Measurements from ENCODE around the gene HDDC2. TPM values are rescaled to one million over a fixed set of nuclear protein-coding genes. Genes with fewer than 3 reads are reported as not detected.
A peak's percentile ranks its signal among the peaks of the same experiment; 100 is the strongest.

Gene HDDC2
- total RNA-seq, 8 experiments from 2014 or later: 53.4 to 138 (median 71.8) TPM

DNA sequence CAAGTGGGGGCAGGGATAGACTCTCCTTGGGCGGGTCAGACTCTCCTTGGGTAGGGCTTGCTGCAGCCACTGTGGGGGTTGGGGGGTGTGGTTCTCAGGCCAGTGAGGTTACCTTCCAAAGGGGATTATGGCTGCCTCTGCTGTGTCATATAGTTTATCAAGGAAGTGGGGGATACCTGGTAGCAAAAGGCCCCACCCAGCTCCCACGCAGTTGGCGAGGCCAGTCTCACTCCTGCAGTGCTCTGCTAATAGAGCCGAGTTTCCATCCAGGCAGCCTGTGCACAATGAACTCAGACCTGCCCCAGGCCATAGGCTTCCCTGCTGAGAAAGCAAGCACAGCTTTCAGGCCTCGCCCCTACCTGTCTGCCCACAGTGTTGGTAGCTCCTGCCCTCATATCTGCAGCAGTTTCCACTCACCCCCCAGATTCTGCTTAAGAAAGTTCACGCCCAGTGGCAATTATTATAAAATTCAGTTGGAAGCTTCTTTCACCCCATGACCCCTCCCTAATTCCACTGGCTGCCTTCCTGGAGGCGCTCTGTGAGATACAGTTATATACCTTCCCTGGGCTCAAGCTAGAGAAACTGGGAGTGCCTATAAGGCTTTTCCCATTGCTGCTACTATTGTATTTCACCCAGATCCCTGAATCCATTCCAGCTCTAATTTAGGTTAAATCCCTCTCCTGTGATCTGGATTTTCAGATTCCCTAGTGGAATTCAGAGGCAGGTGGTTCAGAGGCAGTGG, 56.1 kb downstream of the HDDC2 start:
- Histone ChIP-seq H3K4me3 (no peak overlapping the region), H3K4me1 (replicated peaks in 1 of 2) (no peaks in the 10 kb centered on the region), H3K27ac (no peak overlapping the region)
- ATAC-seq (replicated peaks in 6 of 8): peak in 2 of 8 experiments; percentile 33 to 78
- 17 to 100% (median 97%) methylated on average over 1 to 5 of the region's 7 CpGs; no CpG with 5 or more reads in 2 of the 10 experiments for WGBS, 10 experiments
- in situ Hi-C loops (cut with MboI; ENCODE audit: low pct_unique_long_range_greater_than_20kb in 2 of 9, low sequenced_read_pairs in 9 of 9, unreplicated experiment in 9 of 9): no loop called here

DNA sequence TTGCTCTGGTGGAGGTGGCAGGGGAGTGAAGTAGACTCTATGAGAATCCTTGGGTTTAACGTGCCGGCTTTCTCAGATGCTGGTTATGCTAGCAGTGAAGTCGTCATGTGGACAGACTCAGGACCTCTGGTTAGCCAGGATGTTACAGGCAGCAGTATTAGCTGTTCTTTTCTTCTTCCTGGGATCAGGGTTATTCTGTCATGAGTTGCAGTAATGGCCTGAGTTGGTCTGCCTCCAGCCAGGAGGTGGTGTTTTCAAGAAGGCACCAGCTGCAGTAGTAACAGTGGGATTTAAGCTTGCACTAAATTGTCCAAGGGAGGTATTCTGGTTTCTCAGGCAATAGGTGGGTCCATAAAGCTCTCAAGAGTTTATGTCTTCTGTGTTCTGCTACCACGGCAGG, 56.7 kb downstream of the HDDC2 start:
- 79 to 100% (median 83%) methylated on average over 1 to 4 of the region's 4 CpGs; no CpG with 5 or more reads in 3 of the 10 experiments for WGBS, 10 experiments
- no peaks in the 10 kb centered on the region for H3K4me1 ChIP-seq (replicated peaks in 1 of 2)
- H3K27ac ChIP-seq: no peak overlapping the region
- in situ Hi-C loops (cut with MboI; ENCODE audit: low pct_unique_long_range_greater_than_20kb in 2 of 9, low sequenced_read_pairs in 9 of 9, unreplicated experiment in 9 of 9): no loop called here
- no peak overlapping the region for H3K4me3 ChIP-seq
- ATAC-seq (replicated peaks in 6 of 8): peak in 1 of 8 experiments; percentile 13

DNA sequence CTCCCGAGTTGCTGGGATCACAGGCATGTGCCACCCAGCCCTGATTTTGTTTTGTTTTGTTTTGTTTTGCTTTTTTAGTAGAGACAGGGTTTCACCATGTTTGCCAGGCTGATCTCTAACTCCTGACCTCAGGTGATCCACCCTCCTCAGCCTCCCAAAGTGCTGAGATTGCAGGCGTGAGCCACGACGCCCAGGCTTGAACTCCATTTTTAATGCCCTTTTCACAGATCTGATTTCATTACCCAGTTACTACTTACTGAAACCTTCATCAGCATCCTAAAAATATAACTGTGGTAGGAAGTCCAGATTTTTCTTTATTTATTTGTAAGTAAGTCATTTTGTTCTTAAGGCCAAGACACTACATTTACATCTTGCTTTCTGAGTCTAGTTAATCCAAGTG, 64.0 kb downstream of the HDDC2 start:
- in situ Hi-C loops (cut with MboI; ENCODE audit: low pct_unique_long_range_greater_than_20kb in 2 of 9, low sequenced_read_pairs in 9 of 9, unreplicated experiment in 9 of 9): no loop called here
- Histone ChIP-seq H3K27ac (no peak overlapping the region), H3K4me3 (no peak overlapping the region), H3K4me1 (replicated peaks in 1 of 2) (no peaks in the 10 kb centered on the region)
- ATAC-seq (replicated peaks in 6 of 8): no peak
- 80 to 100% (median 95%) methylated on average over 1 to 4 of the region's 4 CpGs; no CpG with 5 or more reads in 1 of the 10 experiments for WGBS, 10 experiments

- peaks cover 0 to 4% of the 10 kb centered on the region in 2 donors for H3K4me1 ChIP-seq (replicated peaks in 1 of 2)
- no peak overlapping the region for H3K4me3 ChIP-seq
- in situ Hi-C loops (cut with MboI; ENCODE audit: low pct_unique_long_range_greater_than_20kb in 2 of 9, low sequenced_read_pairs in 9 of 9, unreplicated experiment in 9 of 9): no loop called here
- ATAC-seq (replicated peaks in 6 of 8): no peak
- 49 to 95% (median 76%) methylated on average over 1 to 5 of the region's 5 CpGs for WGBS, 10 experiments
- H3K27ac ChIP-seq: no peak overlapping the region
Observed at GRCh38 chr6:125236536-125237327, 65.0 kb downstream of the HDDC2 start.

DNA sequence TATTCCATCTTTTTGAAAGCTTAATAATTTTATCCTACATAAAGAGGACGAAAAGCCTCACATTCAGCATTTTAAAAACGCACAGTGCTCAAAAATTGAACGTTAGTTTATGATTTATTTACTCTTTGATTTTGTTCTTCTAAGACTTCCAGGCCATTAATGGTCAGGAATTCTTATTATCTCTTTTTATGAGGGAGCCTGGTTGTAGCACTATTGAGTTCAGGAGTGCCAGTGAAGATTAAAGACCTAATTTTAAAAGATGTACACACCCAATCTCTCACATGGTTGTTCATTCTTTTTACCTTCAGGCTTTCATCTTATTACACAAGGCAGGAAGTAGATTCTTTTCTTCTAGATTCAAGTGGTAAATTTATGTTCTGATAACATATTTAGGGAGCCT, 68.6 kb downstream of the HDDC2 start:
- Histone ChIP-seq H3K4me3 (no peak overlapping the region), H3K27ac (no peak overlapping the region), H3K4me1 (replicated peaks in 1 of 2) (peaks cover 0 to 4% of the 10 kb centered on the region in 2 donors)
- no peak for ATAC-seq (replicated peaks in 6 of 8)
- 27 to 100% (median 83%) methylated on average over 2 to 3 of the region's 3 CpGs; no CpG with 5 or more reads in 1 of the 10 experiments for WGBS, 10 experiments
- in situ Hi-C loops (cut with MboI; ENCODE audit: low pct_unique_long_range_greater_than_20kb in 2 of 9, low sequenced_read_pairs in 9 of 9, unreplicated experiment in 9 of 9): no loop called here

DNA sequence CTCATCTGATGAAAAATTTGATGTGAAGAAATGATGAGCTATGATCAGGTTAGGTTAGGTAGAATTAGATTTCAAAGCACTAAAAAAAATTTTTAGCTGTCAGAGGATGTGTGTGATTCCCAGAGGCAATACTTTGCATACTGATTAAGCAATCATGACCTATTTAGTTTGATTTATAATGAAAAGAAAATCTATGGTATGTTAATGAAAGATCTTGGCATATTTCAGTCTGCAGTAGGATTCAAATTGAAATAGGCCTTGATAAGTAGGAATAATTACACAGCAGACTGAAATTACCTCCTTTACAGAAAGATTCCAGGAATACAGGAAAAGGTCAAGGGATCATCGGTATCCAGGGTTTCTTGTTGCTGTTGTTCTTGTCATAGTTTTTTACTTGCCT, 69.3 kb downstream of the HDDC2 start:
- ATAC-seq (replicated peaks in 6 of 8): peak in 3 of 8 experiments; percentile 17 to 61 (median 58)
- no peak overlapping the region for H3K27ac ChIP-seq
- H3K4me3 ChIP-seq: no peak overlapping the region
- in situ Hi-C loops (cut with MboI; ENCODE audit: low pct_unique_long_range_greater_than_20kb in 2 of 9, low sequenced_read_pairs in 9 of 9, unreplicated experiment in 9 of 9): no loop called here
- peaks cover 0 to 4% of the 10 kb centered on the region in 2 donors for H3K4me1 ChIP-seq (replicated peaks in 1 of 2)
- 50 to 100% (median 94%) methylated on average over 1 of the region's 1 CpG; no CpG with 5 or more reads in 2 of the 10 experiments for WGBS, 10 experiments

DNA sequence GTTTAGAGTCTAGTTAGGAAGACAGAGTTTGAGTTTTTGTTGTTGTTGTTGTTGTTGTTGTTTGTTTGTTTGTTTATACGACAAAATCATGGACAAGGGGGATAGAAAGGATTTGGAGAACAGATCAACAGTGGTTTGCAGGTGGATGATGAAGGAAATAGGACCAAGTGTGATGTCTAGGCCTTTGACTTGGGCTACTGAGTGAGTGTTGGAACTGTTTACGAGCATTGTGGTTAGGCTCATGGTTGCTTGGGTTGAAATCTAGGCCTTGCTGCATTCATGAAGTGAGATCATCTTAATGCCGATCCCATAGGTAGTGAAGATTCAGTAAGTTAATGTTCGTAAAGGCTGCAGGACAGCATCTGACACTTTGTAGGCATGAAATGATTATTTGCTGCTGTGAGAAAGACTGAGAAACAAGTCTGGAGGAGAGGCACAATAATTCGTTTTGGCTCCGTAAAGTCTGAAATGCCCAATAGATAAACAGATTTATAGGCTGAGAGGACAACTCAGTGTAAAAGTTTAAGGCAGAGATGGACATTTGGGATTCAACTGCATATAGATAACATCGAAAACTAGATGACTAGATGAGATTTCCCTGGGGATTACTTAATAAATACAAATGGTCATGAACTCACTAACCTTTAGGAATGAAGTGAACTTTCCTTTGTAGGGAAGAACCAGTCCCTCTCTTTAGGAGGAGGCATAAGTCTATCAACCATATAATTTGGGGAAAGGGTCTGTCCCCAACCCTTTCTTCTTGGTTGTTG, 70.0 kb downstream of the HDDC2 start:
- in situ Hi-C loops (cut with MboI; ENCODE audit: low pct_unique_long_range_greater_than_20kb in 2 of 9, low sequenced_read_pairs in 9 of 9, unreplicated experiment in 9 of 9): no loop called here
- Histone ChIP-seq H3K4me3 (no peak overlapping the region), H3K4me1 (replicated peaks in 1 of 2) (peaks cover 0 to 4% of the 10 kb centered on the region in 2 donors), H3K27ac (no peak overlapping the region)
- ATAC-seq (replicated peaks in 6 of 8): no peak
- 54 to 100% (median 92%) methylated on average over 1 to 7 of the region's 7 CpGs for WGBS, 10 experiments

DNA sequence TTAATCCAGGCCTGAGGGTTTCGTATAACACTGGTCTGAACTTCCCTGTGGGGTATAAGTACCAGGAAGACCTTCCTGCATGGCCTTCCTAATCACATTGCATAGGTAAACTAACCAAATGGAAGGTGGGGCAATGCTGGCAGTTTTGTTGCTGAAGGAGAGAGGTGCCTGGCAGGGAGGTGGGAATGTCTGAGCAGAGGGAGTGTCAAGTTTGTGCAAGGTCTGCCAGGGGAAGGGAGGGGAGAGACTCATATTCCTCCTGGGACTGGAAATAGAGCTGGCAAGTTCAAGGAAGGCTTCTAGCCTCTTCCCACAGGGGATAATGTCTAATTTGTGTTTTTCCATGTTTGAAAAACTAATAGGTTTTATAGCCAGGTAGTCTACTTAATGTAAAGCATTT, 70.6 kb downstream of the HDDC2 start:
- 86 to 100% (median 100%) methylated on average over 1 of the region's 1 CpG; no CpG with 5 or more reads in 7 of the 10 experiments for WGBS, 10 experiments
- Histone ChIP-seq H3K4me1 (replicated peaks in 1 of 2) (peaks cover 0 to 4% of the 10 kb centered on the region in 2 donors), H3K27ac (no peak overlapping the region), H3K4me3 (no peak overlapping the region)
- in situ Hi-C loops (cut with MboI; ENCODE audit: low pct_unique_long_range_greater_than_20kb in 2 of 9, low sequenced_read_pairs in 9 of 9, unreplicated experiment in 9 of 9): no loop called here
- ATAC-seq (replicated peaks in 6 of 8): peak in 3 of 8 experiments; percentile 23 to 68 (median 59)

GRCh38 chr6:125230674-125231073, 71.1 kb downstream of the HDDC2 start:
- peaks cover 0 to 4% of the 10 kb centered on the region in 2 donors for H3K4me1 ChIP-seq (replicated peaks in 1 of 2)
- 29 to 95% (median 75%) methylated on average over 1 to 3 of the region's 3 CpGs; no CpG with 5 or more reads in 1 of the 10 experiments for WGBS, 10 experiments
- in situ Hi-C loops (cut with MboI; ENCODE audit: low pct_unique_long_range_greater_than_20kb in 2 of 9, low sequenced_read_pairs in 9 of 9, unreplicated experiment in 9 of 9): no loop called here
- no peak overlapping the region for H3K4me3 ChIP-seq
- no peak for ATAC-seq (replicated peaks in 6 of 8)
- no peak overlapping the region for H3K27ac ChIP-seq

DNA sequence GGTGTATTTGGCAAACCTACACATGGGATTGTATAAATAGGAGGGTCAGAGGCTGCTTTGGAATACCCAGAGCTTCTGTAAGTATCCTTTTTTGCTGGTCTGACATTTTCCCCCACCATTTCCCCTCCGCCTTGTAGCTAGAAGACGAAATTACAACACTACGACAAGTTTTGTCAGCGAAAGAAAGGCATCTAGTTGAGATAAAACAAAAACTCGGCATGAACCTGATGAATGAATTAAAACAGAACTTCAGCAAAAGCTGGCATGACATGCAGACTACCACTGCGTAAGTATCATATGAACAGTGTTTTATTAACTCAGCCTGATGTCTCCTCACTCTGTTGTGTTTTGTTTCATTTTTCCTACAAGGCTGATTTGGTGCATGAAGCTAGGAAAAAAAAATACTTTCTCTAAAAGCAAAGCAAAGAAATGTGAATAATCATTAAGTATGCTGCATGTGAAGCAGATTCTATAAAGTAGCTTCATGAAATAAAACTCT, 72.7 kb downstream of the HDDC2 start:
- in situ Hi-C loops (cut with MboI; ENCODE audit: low pct_unique_long_range_greater_than_20kb in 2 of 9, low sequenced_read_pairs in 9 of 9, unreplicated experiment in 9 of 9): no loop called here
- H3K4me1 ChIP-seq (replicated peaks in 1 of 2): peaks cover 0 to 4% of the 10 kb centered on the region in 2 donors
- H3K4me3 ChIP-seq: no peak overlapping the region
- no peak overlapping the region for H3K27ac ChIP-seq
- ATAC-seq (replicated peaks in 6 of 8): no peak
- whole genome bisulfite sequencing, 10 experiments: 44 to 82% (median 69%) methylated on average over 3 to 6 of the region's 6 CpGs; no CpG with 5 or more reads in 2 of the 10 experiments

DNA sequence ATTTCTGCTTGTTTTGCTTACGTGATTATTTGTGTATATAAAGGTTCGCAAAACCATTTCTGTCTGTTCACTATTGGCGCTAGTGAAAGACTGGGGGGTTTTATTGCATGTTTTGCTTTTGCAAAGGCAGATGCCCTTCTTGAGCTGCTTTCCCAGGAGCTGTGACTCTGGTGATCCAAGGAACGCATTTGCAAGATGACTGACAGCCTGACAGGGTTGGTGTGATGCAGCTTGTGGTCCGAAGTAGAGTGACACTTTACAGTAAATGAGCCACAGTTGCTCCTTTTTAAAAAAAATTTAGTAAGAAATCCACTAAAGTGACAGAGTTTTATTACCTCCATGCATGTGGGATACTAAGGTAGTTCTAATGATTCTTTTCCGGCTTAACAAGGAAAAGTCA, 74.5 kb downstream of the HDDC2 start:
- no peak overlapping the region for H3K27ac ChIP-seq
- WGBS, 10 experiments: 75 to 100% (median 93%) methylated on average over 1 to 6 of the region's 6 CpGs
- in situ Hi-C loops (cut with MboI; ENCODE audit: low pct_unique_long_range_greater_than_20kb in 2 of 9, low sequenced_read_pairs in 9 of 9, unreplicated experiment in 9 of 9): no loop called here

More for the DNA sequence above, 74.5 kb downstream of the HDDC2 start:
- ATAC-seq (replicated peaks in 6 of 8): no peak
- Histone ChIP-seq H3K4me1 (replicated peaks in 1 of 2) (no peaks in the 10 kb centered on the region), H3K4me3 (no peak overlapping the region)
